ENCODE data around the gene EFHC1. TPM values are rescaled to one million over a fixed set of nuclear protein-coding genes. Genes with fewer than 3 reads are reported as not detected.

EFHC1 gene
- total RNA-seq, 1 donor, result 30.3 TPM

GRCh38 chr6:52509281-52510212 lies 89.4 kb downstream of the EFHC1 start:
- TF ChIP-seq CTCF (IDR thresholded peaks at IDR 0.05; ENCODE audit: insufficient read depth, low read length), result no peak
- no peak overlapping the region for H3K4me3 ChIP-seq (ENCODE audit: low read depth, low read length)
- no peak for DNase-seq (ENCODE audit: low read depth)

GRCh38 chr6:52510213-52510562 lies 90.0 kb downstream of the EFHC1 start:
- no peak for DNase-seq (ENCODE audit: low read depth)

GRCh38 chr6:52511163-52511562 lies 91.0 kb downstream of the EFHC1 start:
- no peak overlapping the region for H3K4me3 ChIP-seq (ENCODE audit: low read depth, low read length)
- DNase-seq (ENCODE audit: low read depth), result no peak
- TF ChIP-seq CTCF (IDR thresholded peaks at IDR 0.05; ENCODE audit: insufficient read depth, low read length), result no peak

More at GRCh38 chr6:52510213-52510562, 90.0 kb downstream of the EFHC1 start:
- H3K4me3 ChIP-seq (ENCODE audit: low read depth, low read length), result no peak overlapping the region
- TF ChIP-seq CTCF (IDR thresholded peaks at IDR 0.05; ENCODE audit: insufficient read depth, low read length), result no peak

- H3K4me3 ChIP-seq (ENCODE audit: low read depth, low read length), result no peak overlapping the region
- no peak for TF ChIP-seq CTCF (IDR thresholded peaks at IDR 0.05; ENCODE audit: insufficient read depth, low read length)
- DNase-seq (ENCODE audit: low read depth), result peak; percentile 67
Observed at GRCh38 chr6:52511572-52512151, 91.5 kb downstream of the EFHC1 start.

- TF ChIP-seq CTCF (IDR thresholded peaks at IDR 0.05; ENCODE audit: insufficient read depth, low read length), result no peak
- peak; percentile 96 for DNase-seq (ENCODE audit: low read depth)
- H3K4me3 ChIP-seq (ENCODE audit: low read depth, low read length), result no peak overlapping the region
Observed at GRCh38 chr6:52512199-52512598, 92.1 kb downstream of the EFHC1 start.

GRCh38 chr6:52513464-52513863 lies 93.3 kb downstream of the EFHC1 start:
- no peak for TF ChIP-seq CTCF (IDR thresholded peaks at IDR 0.05; ENCODE audit: insufficient read depth, low read length)
- no peak overlapping the region for H3K4me3 ChIP-seq (ENCODE audit: low read depth, low read length)
- peak; percentile 54 for DNase-seq (ENCODE audit: low read depth)

All from fibroblast of the aortic adventitia (primary cell).